SK-N-SH (cell line): Measurements from ENCODE around the gene EPHA3.

Source experiments
- CTCF ChIP-seq: fragments of 200-600 bp; sonication (generic); IDR thresholded peaks from 2 replicates; pipeline ENCODE4 v1.6.1; 2017; ENCODE audit warnings: antibody characterized with exemption, mild to moderate bottlenecking, moderate library complexity
- EZH2phosphoT487 ChIP-seq: fragments of 200-600 bp; sonication (generic); IDR thresholded peaks from 2 replicates; pipeline ENCODE4 v1.6.1; 2017; ENCODE audit warnings: low read depth, mixed run types, mild to moderate bottlenecking, antibody characterized with exemption, moderate library complexity, borderline replicate concordance
- GATA2 ChIP-seq: sonication (generic); formaldehyde crosslinking; IDR thresholded peaks from 2 replicates; pipeline ENCODE4 v1.5.0; 2020; ENCODE audit warnings: mild to moderate bottlenecking, missing genetic modification reagents
- POLR2AphosphoS5 ChIP-seq: IDR thresholded peaks from 2 replicates; pipeline ENCODE4 v1.6.1; 2012; ENCODE audit warnings: low read depth, low read length
- SIN3A ChIP-seq: IDR thresholded peaks from 2 replicates; pipeline ENCODE4 v1.6.1; 2012; ENCODE audit warnings: low read depth, mild to moderate bottlenecking, low read length, moderate library complexity, borderline replicate concordance

GRCh38 chr3:89315750-89316470 lies 208.5 kb downstream of the EPHA3 start:
- no peak for TF ChIP-seq GATA2 (CRISPR knock-in tag)
- TF ChIP-seq EZH2phosphoT487, result no peak
- TF ChIP-seq POLR2AphosphoS5, result no peak
- no peak for TF ChIP-seq CTCF
- no peak for TF ChIP-seq SIN3A
